WTC11 (cell line): ENCODE data around the gene SLC13A3. TPM values are rescaled to one million over a fixed set of nuclear protein-coding genes. Genes with fewer than 3 reads are reported as not detected.

Experiments used
- ATAC-seq: fragments of 200-7000 bp; cut with Tn5 transposase; 2 replicates; pipeline ENCODE4 v1.10.0; 2021; ENCODE audit warnings: mild to moderate bottlenecking, moderate library complexity
- CTCF ChIA-PET: fragments of 300-600 bp; sonication (Branson Sonifier 250); formaldehyde crosslinking; loops from one replicate; lab custom pipeline; 2021; ENCODE audit warnings: antibody characterized with exemption; lab: Charles Lee
- POLR2A ChIA-PET: fragments of 350-600 bp; sonication (Branson Sonifier 250); formaldehyde crosslinking; loops from one replicate; lab custom pipeline; 2021; ENCODE audit warnings: antibody characterized with exemption; lab: Charles Lee
- DNase-seq: peaks from one replicate; pipeline ENCODE4 v3.0.0; 2021; ENCODE audit warnings: low spot score
- H3K27ac Mint-ChIP-seq: 2 replicates; pipeline ENCODE4 v1.8.0; 2021; ENCODE audit warnings: mixed read lengths
- H3K27me3 Mint-ChIP-seq: 2 replicates; pipeline ENCODE4 v1.8.0; 2021; ENCODE audit warnings: low read depth, mild to moderate bottlenecking, moderate library complexity, mixed read lengths
- H3K36me3 Mint-ChIP-seq: 2 replicates; pipeline ENCODE4 v1.8.0; 2021; ENCODE audit warnings: mixed read lengths
- H3K4me1 Mint-ChIP-seq: 2 replicates; pipeline ENCODE4 v1.8.0; 2022; ENCODE audit warnings: mixed read lengths
- H3K4me3 Mint-ChIP-seq: 2 replicates; pipeline ENCODE4 v1.8.0; 2021; ENCODE audit warnings: mild to moderate bottlenecking, moderate library complexity, mixed read lengths
- H3K9me3 Mint-ChIP-seq: 2 replicates; pipeline ENCODE4 v1.8.0; 2021; ENCODE audit warnings: mixed read lengths
- CBFB ChIP-seq: sonication (generic); formaldehyde crosslinking; IDR thresholded peaks from 2 replicates; pipeline ENCODE4 v1.8.1; 2022; ENCODE audit warnings: mild to moderate bottlenecking, low read depth, missing genetic modification reagents
- FOXK1 ChIP-seq: sonication (generic); formaldehyde crosslinking; IDR thresholded peaks from 2 replicates; pipeline ENCODE4 v1.8.0; 2022; ENCODE audit warnings: mild to moderate bottlenecking, moderate library complexity, missing genetic modification reagents
- NFATC4 ChIP-seq: fragments of 250-450 bp; sonication (Bioruptor Pico); IDR thresholded peaks from 2 replicates; pipeline ENCODE4 v1.9.0; 2021; ENCODE audit warnings: mild to moderate bottlenecking
- NR2C2 ChIP-seq: sonication (generic); formaldehyde crosslinking; IDR thresholded peaks from 2 replicates; pipeline ENCODE4 v1.8.0; 2022; ENCODE audit warnings: mild to moderate bottlenecking, missing genetic modification reagents
- SMAD4 ChIP-seq: sonication (generic); formaldehyde crosslinking; IDR thresholded peaks from 2 replicates; pipeline ENCODE4 v1.8.0; 2022; ENCODE audit warnings: mild to moderate bottlenecking, missing genetic modification reagents
- SP1 ChIP-seq: sonication (generic); formaldehyde crosslinking; conservative IDR thresholded peaks from 2 replicates; pipeline ENCODE4 v1.8.1; 2022; ENCODE audit warnings: missing genetic modification reagents
- TP53 ChIP-seq: sonication (generic); formaldehyde crosslinking; IDR thresholded peaks from 2 replicates; pipeline ENCODE4 v1.8.1; 2023; ENCODE audit warnings: mild to moderate bottlenecking, missing genetic modification reagents
- ZNF232 ChIP-seq: sonication (generic); formaldehyde crosslinking; IDR thresholded peaks from 2 replicates; pipeline ENCODE4 v1.8.0; 2022; ENCODE audit warnings: mild to moderate bottlenecking, missing genetic modification reagents
- total RNA-seq: library from RNA; stranded (reverse); gene quantifications from 3 replicates; pipeline ENCODE4 v1.2.3, GENCODE V29; 2021
- TF ChIP-seq, protein P1 (sequence below): sonication (generic); formaldehyde crosslinking; IDR thresholded peaks from 2 replicates; pipeline ENCODE4 v1.8.0; 2023; ENCODE audit warnings: mild to moderate bottlenecking, missing genetic modification reagents
- TF ChIP-seq, protein P2 (sequence below): sonication (generic); formaldehyde crosslinking; IDR thresholded peaks from 2 replicates; pipeline ENCODE4 v1.8.1; 2022; ENCODE audit warnings: mild to moderate bottlenecking, moderate library complexity, missing genetic modification reagents
- TF ChIP-seq, protein P3 (sequence below): sonication (generic); formaldehyde crosslinking; IDR thresholded peaks from 2 replicates; pipeline ENCODE4 v1.8.0; 2022; ENCODE audit warnings: mild to moderate bottlenecking, missing genetic modification reagents
- TF ChIP-seq, protein P4 (sequence below): sonication (generic); formaldehyde crosslinking; IDR thresholded peaks from 2 replicates; pipeline ENCODE4 v1.8.1; 2023; ENCODE audit warnings: mild to moderate bottlenecking, missing genetic modification reagents
- TF ChIP-seq, protein P5 (sequence below): sonication (generic); formaldehyde crosslinking; IDR thresholded peaks from 2 replicates; pipeline ENCODE4 v1.8.1; 2022; ENCODE audit warnings: low read depth, missing genetic modification reagents, borderline replicate concordance
- TF ChIP-seq, protein P6 (sequence below): sonication (generic); formaldehyde crosslinking; IDR thresholded peaks from 2 replicates; pipeline ENCODE4 v1.8.1; 2022; ENCODE audit warnings: missing genetic modification reagents, borderline replicate concordance

The SLC13A3 gene
- total RNA-seq, 1 experiment from 2014 or later, result 10.6 TPM

DNA sequence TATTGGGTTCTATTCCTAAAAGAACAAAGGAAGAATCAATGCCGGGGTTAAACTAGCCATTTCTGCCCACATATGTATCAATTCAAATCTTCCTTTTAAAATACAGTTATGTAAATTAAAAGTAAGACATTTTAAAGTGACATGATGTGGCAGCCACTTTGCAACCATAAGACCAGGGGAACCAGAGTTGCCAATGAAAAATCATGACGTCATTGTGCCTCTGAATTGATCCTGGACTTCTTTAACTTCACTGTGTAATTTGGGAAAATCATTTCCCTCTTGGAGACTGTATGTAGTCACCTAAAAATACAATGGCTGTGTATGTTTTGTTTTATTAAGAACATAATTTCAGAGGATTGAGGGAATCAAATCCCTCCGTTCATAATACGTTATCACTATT, 42.2 kb downstream of the SLC13A3 start:
- no peak overlapping the region for H3K4me3 Mint-ChIP-seq

DNA sequence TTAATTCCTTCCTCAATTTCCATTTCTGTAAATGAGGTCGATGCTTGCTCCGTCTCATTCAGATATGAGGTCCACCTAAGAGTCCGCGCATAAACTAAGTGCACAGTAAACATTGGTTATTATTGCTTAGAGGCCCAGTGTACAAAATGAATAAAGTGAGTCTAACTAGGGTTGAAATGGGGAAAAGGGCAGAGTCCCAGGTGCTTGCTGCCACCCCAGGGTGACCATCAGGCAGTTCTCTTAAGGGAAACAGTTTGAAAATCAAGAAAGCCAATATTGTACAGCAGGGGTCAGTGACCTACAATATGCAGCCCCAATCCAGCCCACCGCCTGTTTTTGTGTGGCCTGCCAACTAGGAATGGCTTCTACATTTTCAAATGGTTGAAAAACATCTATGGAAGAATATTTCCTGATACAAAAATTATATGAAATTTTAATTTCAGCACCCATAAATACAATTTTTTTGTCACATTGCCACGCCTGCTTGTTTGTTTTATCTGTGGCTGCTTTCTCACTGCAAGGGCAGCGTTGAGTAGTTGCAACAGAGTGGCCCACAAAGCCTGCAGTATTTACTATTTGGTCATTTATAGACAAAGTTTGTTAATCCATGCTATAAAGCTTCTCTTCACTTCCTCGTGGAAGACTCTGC, 43.3 kb downstream of the SLC13A3 start:
- TF ChIP-seq, protein P1, sequence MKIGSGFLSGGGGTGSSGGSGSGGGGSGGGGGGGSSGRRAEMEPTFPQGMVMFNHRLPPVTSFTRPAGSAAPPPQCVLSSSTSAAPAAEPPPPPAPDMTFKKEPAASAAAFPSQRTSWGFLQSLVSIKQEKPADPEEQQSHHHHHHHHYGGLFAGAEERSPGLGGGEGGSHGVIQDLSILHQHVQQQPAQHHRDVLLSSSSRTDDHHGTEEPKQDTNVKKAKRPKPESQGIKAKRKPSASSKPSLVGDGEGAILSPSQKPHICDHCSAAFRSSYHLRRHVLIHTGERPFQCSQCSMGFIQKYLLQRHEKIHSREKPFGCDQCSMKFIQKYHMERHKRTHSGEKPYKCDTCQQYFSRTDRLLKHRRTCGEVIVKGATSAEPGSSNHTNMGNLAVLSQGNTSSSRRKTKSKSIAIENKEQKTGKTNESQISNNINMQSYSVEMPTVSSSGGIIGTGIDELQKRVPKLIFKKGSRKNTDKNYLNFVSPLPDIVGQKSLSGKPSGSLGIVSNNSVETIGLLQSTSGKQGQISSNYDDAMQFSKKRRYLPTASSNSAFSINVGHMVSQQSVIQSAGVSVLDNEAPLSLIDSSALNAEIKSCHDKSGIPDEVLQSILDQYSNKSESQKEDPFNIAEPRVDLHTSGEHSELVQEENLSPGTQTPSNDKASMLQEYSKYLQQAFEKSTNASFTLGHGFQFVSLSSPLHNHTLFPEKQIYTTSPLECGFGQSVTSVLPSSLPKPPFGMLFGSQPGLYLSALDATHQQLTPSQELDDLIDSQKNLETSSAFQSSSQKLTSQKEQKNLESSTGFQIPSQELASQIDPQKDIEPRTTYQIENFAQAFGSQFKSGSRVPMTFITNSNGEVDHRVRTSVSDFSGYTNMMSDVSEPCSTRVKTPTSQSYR, result no peak
- TF ChIP-seq NR2C2 (CRISPR knock-in tag), result no peak
- TF ChIP-seq TP53 (CRISPR knock-in tag), result no peak
- TF ChIP-seq SP1 (CRISPR knock-in tag), result no peak
- no peak for TF ChIP-seq SMAD4
- no peak for TF ChIP-seq FOXK1 (CRISPR knock-in tag)
- TF ChIP-seq, protein P2, sequence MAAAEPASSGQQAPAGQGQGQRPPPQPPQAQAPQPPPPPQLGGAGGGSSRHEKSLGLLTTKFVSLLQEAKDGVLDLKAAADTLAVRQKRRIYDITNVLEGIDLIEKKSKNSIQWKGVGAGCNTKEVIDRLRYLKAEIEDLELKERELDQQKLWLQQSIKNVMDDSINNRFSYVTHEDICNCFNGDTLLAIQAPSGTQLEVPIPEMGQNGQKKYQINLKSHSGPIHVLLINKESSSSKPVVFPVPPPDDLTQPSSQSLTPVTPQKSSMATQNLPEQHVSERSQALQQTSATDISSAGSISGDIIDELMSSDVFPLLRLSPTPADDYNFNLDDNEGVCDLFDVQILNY, result no peak
- TF ChIP-seq, protein P3, sequence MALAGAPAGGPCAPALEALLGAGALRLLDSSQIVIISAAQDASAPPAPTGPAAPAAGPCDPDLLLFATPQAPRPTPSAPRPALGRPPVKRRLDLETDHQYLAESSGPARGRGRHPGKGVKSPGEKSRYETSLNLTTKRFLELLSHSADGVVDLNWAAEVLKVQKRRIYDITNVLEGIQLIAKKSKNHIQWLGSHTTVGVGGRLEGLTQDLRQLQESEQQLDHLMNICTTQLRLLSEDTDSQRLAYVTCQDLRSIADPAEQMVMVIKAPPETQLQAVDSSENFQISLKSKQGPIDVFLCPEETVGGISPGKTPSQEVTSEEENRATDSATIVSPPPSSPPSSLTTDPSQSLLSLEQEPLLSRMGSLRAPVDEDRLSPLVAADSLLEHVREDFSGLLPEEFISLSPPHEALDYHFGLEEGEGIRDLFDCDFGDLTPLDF (CRISPR knock-in tag), result no peak
- DNase-seq (no peak), ATAC-seq (no peak)
- Mint-ChIP-seq H3K36me3 (no peaks in the 10 kb centered on the region), H3K9me3 (no peaks in the 10 kb centered on the region), H3K4me1 (no peaks in the 10 kb centered on the region; the same call in 1 of the 2 replicates), H3K4me3 (no peak overlapping the region), H3K27ac (no peak overlapping the region), H3K27me3 (no peaks in the 10 kb centered on the region; the same call in 1 of the 2 replicates)
- POLR2A ChIA-PET, result no interaction called here
- CTCF ChIA-PET, result no interaction called here

More for the DNA sequence above, 42.2 kb downstream of the SLC13A3 start:
- Mint-ChIP-seq H3K27ac (no peak overlapping the region), H3K9me3 (no peaks in the 10 kb centered on the region), H3K36me3 (no peaks in the 10 kb centered on the region), H3K4me1 (peaks cover 3% of the 10 kb centered on the region), H3K27me3 (no peaks in the 10 kb centered on the region; the same call in 1 of the 2 replicates)
- CTCF ChIA-PET, result no interaction called here
- no peak for DNase-seq
- TF ChIP-seq CBFB (CRISPR knock-in tag) (no peak), ZNF232 (CRISPR knock-in tag) (no peak), NFATC4 (CRISPR knock-in tag) (no peak)
- TF ChIP-seq, protein P4, sequence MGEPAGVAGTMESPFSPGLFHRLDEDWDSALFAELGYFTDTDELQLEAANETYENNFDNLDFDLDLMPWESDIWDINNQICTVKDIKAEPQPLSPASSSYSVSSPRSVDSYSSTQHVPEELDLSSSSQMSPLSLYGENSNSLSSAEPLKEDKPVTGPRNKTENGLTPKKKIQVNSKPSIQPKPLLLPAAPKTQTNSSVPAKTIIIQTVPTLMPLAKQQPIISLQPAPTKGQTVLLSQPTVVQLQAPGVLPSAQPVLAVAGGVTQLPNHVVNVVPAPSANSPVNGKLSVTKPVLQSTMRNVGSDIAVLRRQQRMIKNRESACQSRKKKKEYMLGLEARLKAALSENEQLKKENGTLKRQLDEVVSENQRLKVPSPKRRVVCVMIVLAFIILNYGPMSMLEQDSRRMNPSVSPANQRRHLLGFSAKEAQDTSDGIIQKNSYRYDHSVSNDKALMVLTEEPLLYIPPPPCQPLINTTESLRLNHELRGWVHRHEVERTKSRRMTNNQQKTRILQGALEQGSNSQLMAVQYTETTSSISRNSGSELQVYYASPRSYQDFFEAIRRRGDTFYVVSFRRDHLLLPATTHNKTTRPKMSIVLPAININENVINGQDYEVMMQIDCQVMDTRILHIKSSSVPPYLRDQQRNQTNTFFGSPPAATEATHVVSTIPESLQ (CRISPR knock-in tag), result no peak
- TF ChIP-seq, protein P5, sequence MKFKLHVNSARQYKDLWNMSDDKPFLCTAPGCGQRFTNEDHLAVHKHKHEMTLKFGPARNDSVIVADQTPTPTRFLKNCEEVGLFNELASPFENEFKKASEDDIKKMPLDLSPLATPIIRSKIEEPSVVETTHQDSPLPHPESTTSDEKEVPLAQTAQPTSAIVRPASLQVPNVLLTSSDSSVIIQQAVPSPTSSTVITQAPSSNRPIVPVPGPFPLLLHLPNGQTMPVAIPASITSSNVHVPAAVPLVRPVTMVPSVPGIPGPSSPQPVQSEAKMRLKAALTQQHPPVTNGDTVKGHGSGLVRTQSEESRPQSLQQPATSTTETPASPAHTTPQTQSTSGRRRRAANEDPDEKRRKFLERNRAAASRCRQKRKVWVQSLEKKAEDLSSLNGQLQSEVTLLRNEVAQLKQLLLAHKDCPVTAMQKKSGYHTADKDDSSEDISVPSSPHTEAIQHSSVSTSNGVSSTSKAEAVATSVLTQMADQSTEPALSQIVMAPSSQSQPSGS (CRISPR knock-in tag), result no peak
- TF ChIP-seq, protein P6, sequence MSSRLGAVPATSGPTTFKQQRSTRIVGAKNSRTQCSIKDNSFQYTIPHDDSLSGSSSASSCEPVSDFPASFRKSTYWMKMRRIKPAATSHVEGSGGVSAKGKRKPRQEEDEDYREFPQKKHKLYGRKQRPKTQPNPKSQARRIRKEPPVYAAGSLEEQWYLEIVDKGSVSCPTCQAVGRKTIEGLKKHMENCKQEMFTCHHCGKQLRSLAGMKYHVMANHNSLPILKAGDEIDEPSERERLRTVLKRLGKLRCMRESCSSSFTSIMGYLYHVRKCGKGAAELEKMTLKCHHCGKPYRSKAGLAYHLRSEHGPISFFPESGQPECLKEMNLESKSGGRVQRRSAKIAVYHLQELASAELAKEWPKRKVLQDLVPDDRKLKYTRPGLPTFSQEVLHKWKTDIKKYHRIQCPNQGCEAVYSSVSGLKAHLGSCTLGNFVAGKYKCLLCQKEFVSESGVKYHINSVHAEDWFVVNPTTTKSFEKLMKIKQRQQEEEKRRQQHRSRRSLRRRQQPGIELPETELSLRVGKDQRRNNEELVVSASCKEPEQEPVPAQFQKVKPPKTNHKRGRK (CRISPR knock-in tag), result no peak
- no peak for ATAC-seq
- POLR2A ChIA-PET, result no interaction called here
